Vein endothelial cell (primary cell): Measurements from ENCODE around the gene PACSIN3. TPM values are rescaled to one million over a fixed set of nuclear protein-coding genes. Genes with fewer than 3 reads are reported as not detected.

ENCODE experiments used
- small RNA-seq: library from RNA; depleted of rRNA; stranded (forward); fragments of <200 nt; gene quantifications from one replicate; pipeline ENCODE3, GENCODE V24; 2012
- total RNA-seq: library from RNA; depleted of rRNA; stranded (reverse); fragments of >200 nt; gene quantifications from 2 replicates; pipeline ENCODE4 v1.2.3, GENCODE V29; 2012

The PACSIN3 gene
- total RNA-seq = 11.2 and 26.1 TPM in 2 replicates

GRCh38 chr11:47186076-47186699, at the start of gene PACSIN3:
Gene PACSIN3, minus strand, starts transcription at chr11:47186434. Its CDS starts 3,707 bp downstream, at chr11:47182727.

GRCh38 chr11:47176328-47177228, 9.7 kb downstream of the PACSIN3 start, which contains the start of gene ARFGAP2:
Gene ARFGAP2, minus strand, starts transcription at chr11:47176879. Its CDS starts 26 bp downstream, at chr11:47176853.

Small RNA genes within 50 kb of the gene (small RNA-seq; reads per million reads assigned to genes)
- gene MIR6745 = not detected

Other genes starting within 250 kb of the PACSIN3 start
- gene CSTPP1, start 249.7 kb downstream of the PACSIN3 start, total RNA-seq = 23.4 and 27.4 TPM in 2 replicates
- gene ARFGAP2, start 9.6 kb downstream of the PACSIN3 start, total RNA-seq = 127 and 189 TPM in 2 replicates
- 76.8 and 88.3 TPM in 2 replicates for gene DDB2, start 28.5 kb upstream of the PACSIN3 start, total RNA-seq
- gene ACP2, start 62.4 kb upstream of the PACSIN3 start, total RNA-seq = 34.6 and 43.1 TPM in 2 replicates
- 3.7 and 7.8 TPM in 2 replicates for gene NR1H3, start 71.6 kb upstream of the PACSIN3 start, total RNA-seq
- 22.8 and 26.8 TPM in 2 replicates for gene MADD, start 83.7 kb upstream of the PACSIN3 start, total RNA-seq
- gene MYBPC3, start 166.3 kb upstream of the PACSIN3 start, total RNA-seq = not detected in 2 replicates
- under 0.01 TPM in 1 of 2 replicates, not detected in the other for gene SPI1, start 192.1 kb upstream of the PACSIN3 start, total RNA-seq
- 63.6 and 80.4 TPM in 2 replicates for gene SLC39A13, start 222.2 kb upstream of the PACSIN3 start, total RNA-seq
- 160 and 189 TPM in 2 replicates for gene PSMC3, start 240.0 kb upstream of the PACSIN3 start, total RNA-seq